Hematopoietic multipotent progenitor cell treated with erythropoietin and hydrocortisone succinate and interleukin-3 and kit ligand, for 4 days (in vitro differentiated cells): ENCODE data around the gene INTS13.
"Not testable (repeated sequence)": the region's sequence is repeated elsewhere in the genome, so short reads cannot be mapped to it uniquely, and the experiment has no call there.

Experiments
- DNase-seq: peaks from one replicate; pipeline ENCODE4 v3.0.0-alpha.2; 2015

INTS13 gene

GRCh38 chr12:26935636-26936378, 2.0 kb downstream of the INTS13 start:
- peak; percentile 31 for DNase-seq

GRCh38 chr12:26929590-26929989, 8.2 kb downstream of the INTS13 start:
- no peak for DNase-seq

GRCh38 chr12:26928661-26929060, 9.1 kb downstream of the INTS13 start:
- no peak for DNase-seq

- no peak for DNase-seq
Measured at GRCh38 chr12:26921886-26922285, 15.9 kb downstream of the INTS13 start.

GRCh38 chr12:26919216-26919555, 18.6 kb downstream of the INTS13 start:
- no peak for DNase-seq

- DNase-seq, result no peak
Measured at GRCh38 chr12:26918321-26919215, 19.2 kb downstream of the INTS13 start.

GRCh38 chr12:26906704-26907103, 31.1 kb downstream of the INTS13 start:
- peak; percentile 71 for DNase-seq

GRCh38 chr12:26906024-26906423, 31.8 kb downstream of the INTS13 start:
- DNase-seq, result no peak

GRCh38 chr12:26903396-26903795, 34.4 kb downstream of the INTS13 start:
- not testable (repeated sequence) for DNase-seq

- DNase-seq, result no peak
Measured at GRCh38 chr12:26896913-26897312, 40.9 kb downstream of the INTS13 start.

- DNase-seq, result no peak
Measured at GRCh38 chr12:26895672-26896071, 42.1 kb downstream of the INTS13 start.

- DNase-seq, result no peak
Measured at GRCh38 chr12:26891704-26892103, 46.1 kb downstream of the INTS13 start.

- DNase-seq, result no peak
Measured at GRCh38 chr12:26890784-26891183, 47.0 kb downstream of the INTS13 start.

GRCh38 chr12:26884765-26885576, 52.8 kb downstream of the INTS13 start:
- peak; percentile 96 for DNase-seq

- DNase-seq, result no peak
Measured at GRCh38 chr12:26880625-26881024, 57.2 kb downstream of the INTS13 start.

GRCh38 chr12:26878661-26879119, 59.1 kb downstream of the INTS13 start:
- DNase-seq, result peak; percentile 47

GRCh38 chr12:26874501-26875296, 63.1 kb downstream of the INTS13 start:
- peak; percentile 44 for DNase-seq

- peak; percentile 89 for DNase-seq
Measured at GRCh38 chr12:26872625-26873024, 65.2 kb downstream of the INTS13 start.

GRCh38 chr12:26871985-26872384, 65.8 kb downstream of the INTS13 start:
- no peak for DNase-seq

- peak; percentile 87 for DNase-seq
Measured at GRCh38 chr12:26870491-26871419, 67.0 kb downstream of the INTS13 start.

- no peak for DNase-seq
Measured at GRCh38 chr12:26869908-26870459, 67.8 kb downstream of the INTS13 start.
